ENCODE measurements around the gene CSTF1.

DNA sequence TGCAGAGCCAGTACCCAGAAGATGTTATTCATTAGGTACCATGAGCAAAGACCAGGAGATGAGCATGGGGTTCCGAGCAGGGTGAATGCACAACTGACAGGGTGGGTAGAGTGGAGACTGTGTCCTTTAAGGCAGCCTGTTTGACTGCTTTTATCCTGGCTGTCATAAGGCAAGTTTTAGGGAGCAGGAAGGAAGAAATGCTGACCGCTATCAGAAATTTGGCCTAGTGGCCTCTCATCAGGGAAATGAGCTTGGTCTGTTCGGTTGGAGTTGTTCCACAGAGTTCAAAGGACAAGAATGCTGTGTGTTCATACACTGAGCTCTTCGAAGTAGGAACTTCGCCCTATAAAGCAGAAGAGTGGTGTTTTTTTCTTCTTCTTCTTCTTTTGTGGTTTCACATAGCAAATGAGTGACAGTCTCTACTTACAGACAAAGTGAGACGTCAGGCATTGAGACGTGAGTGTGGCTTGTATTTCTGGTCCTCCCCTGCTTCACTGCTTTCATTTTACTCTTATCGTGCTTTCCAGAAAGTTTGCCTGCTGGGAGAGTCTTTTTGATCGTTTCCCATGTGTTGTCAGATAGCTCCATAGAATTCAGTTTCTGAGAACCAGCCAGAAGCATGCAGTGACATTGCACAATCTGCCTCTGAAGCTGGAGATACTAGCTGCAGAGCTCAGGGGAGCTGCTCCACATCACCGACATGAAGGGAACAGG is 19.5 kb downstream of the CSTF1 start, which contains the start of gene CASS4:
- TF ChIP-seq, protein P1, sequence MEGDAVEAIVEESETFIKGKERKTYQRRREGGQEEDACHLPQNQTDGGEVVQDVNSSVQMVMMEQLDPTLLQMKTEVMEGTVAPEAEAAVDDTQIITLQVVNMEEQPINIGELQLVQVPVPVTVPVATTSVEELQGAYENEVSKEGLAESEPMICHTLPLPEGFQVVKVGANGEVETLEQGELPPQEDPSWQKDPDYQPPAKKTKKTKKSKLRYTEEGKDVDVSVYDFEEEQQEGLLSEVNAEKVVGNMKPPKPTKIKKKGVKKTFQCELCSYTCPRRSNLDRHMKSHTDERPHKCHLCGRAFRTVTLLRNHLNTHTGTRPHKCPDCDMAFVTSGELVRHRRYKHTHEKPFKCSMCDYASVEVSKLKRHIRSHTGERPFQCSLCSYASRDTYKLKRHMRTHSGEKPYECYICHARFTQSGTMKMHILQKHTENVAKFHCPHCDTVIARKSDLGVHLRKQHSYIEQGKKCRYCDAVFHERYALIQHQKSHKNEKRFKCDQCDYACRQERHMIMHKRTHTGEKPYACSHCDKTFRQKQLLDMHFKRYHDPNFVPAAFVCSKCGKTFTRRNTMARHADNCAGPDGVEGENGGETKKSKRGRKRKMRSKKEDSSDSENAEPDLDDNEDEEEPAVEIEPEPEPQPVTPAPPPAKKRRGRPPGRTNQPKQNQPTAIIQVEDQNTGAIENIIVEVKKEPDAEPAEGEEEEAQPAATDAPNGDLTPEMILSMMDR (IDR thresholded peaks at IDR 0.05; ENCODE audit: borderline replicate concordance, extremely low read depth, low read length, poor library complexity, severe bottlenecking), result no peak
- no peak for TF ChIP-seq EZH2 (IDR thresholded peaks at IDR 0.05; ENCODE audit: borderline replicate concordance, low read depth, low read length, severe bottlenecking)
